Stimulated activated naive CD8-positive, alpha-beta T cell treated with anti-CD3 and anti-CD28 coated beads, Interleukin-15, amount 100 ng/mL, for 72 hours (primary cell): ENCODE data around the gene SLAMF7.

Experiments used
- ATAC-seq: fragments of 150-1000 bp; cut with Tn5 transposase; 2 replicates; pipeline ENCODE4 v1.10.0; 2021; ENCODE audit warnings: mild to moderate bottlenecking, moderate library complexity
- DNase-seq, 2 donors: peaks; one replicate each; pipeline ENCODE4 v3.0.0; 2021 to 2022
- H3K27ac Mint-ChIP-seq, 2 donors: one replicate each; pipeline ENCODE4 v1.8.0; 2022; ENCODE audit warnings: mild to moderate bottlenecking in 2 of 2, mixed read lengths in 2 of 2, moderate library complexity in 2 of 2
- H3K27me3 Mint-ChIP-seq: one replicate; pipeline ENCODE4 v1.8.0; 2022; ENCODE audit warnings: mixed read lengths
- H3K4me1 Mint-ChIP-seq: one replicate; pipeline ENCODE4 v1.8.0; 2022; ENCODE audit warnings: mild to moderate bottlenecking, mixed read lengths
- H3K4me3 Mint-ChIP-seq, 2 donors: one replicate each; pipeline ENCODE4 v1.8.0; 2022; ENCODE audit warnings: mild to moderate bottlenecking in 2 of 2, mixed read lengths in 2 of 2, moderate library complexity in 1 of 2
- H3K9me3 Mint-ChIP-seq, 2 donors: one replicate each; pipeline ENCODE4 v1.8.0; 2022; ENCODE audit warnings: mixed read lengths in 2 of 2

The SLAMF7 gene

GRCh38 chr1:160748181-160748877 lies 9.3 kb downstream of the SLAMF7 start:
- ATAC-seq (no peak), DNase-seq (no peak)
- peak overlapping the region; percentile 13 to 55 for H3K4me3 Mint-ChIP-seq
- H3K27ac Mint-ChIP-seq, result peak overlapping the region; percentile 7 to 59
- no peaks in the 10 kb centered on the region for H3K27me3 Mint-ChIP-seq
- H3K4me1 Mint-ChIP-seq, result peaks cover 100% of the 10 kb centered on the region
- H3K9me3 Mint-ChIP-seq, result peaks cover 0 to 8% of the 10 kb centered on the region in 2 donors

DNA sequence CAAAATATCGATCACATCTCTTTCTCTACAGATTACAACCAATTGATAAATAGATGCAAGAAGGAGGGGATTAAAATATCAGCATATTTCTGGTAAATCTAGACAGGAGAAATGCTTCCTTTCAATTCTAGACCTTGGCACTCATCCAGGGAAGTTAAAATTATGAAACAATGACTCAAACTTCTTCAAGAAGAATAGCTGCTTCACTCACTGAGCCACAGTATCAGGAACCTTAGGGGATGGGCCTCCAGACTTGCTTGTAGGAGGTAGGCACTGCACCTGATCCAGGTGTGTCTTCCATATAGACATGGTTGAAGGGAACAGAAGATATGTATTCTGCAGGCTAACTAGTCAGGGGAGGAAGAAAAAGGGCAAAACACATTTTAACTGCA lies 9.8 kb downstream of the SLAMF7 start:
- DNase-seq (no peak), ATAC-seq (no peak)
- no peaks in the 10 kb centered on the region for H3K27me3 Mint-ChIP-seq
- H3K27ac Mint-ChIP-seq, result peak overlapping the region in 1 of 2 donors; percentile 7
- H3K4me3 Mint-ChIP-seq, result peak overlapping the region; percentile 6 to 55
- H3K9me3 Mint-ChIP-seq, result peaks cover 0 to 8% of the 10 kb centered on the region in 2 donors
- H3K4me1 Mint-ChIP-seq, result peaks cover 100% of the 10 kb centered on the region

DNA sequence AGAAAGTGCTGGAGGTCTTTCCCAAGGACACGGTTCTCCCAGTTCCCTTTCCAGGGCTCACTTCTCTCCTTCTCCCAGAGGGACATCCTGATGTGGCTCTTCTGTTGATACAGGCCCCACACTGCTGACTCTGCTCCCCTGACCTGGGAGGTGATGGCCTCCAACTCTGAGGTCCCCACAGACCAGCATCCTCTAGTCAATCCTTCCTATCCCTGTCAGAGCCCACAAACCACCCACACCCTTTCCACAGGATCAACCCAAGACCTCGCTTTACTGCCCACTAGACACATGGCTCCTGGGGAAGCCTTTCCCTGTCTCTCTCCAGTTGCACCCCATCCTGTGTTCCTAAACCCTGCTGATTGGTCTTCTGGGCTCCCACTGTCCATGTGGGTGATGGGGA lies 11.6 kb downstream of the SLAMF7 start:
- no peaks in the 10 kb centered on the region for H3K27me3 Mint-ChIP-seq
- ATAC-seq (no peak), DNase-seq (no peak)
- peaks cover 96% of the 10 kb centered on the region for H3K4me1 Mint-ChIP-seq
- H3K27ac Mint-ChIP-seq, result peak overlapping the region; percentile 85 to 91
- H3K9me3 Mint-ChIP-seq, result peaks cover 0 to 8% of the 10 kb centered on the region in 2 donors
- peak overlapping the region; percentile 22 to 59 for H3K4me3 Mint-ChIP-seq

- Mint-ChIP-seq H3K27ac (peak overlapping the region in 1 of 2 donors; percentile 96), H3K4me3 (peak overlapping the region; percentile 21 to 67), H3K4me1 (peaks cover 96% of the 10 kb centered on the region), H3K27me3 (no peaks in the 10 kb centered on the region), H3K9me3 (peaks cover 6 to 18% of the 10 kb centered on the region in 2 donors)
- ATAC-seq (no peak), DNase-seq (no peak)
Measured at GRCh38 chr1:160752406-160752805, 13.4 kb downstream of the SLAMF7 start.

DNA sequence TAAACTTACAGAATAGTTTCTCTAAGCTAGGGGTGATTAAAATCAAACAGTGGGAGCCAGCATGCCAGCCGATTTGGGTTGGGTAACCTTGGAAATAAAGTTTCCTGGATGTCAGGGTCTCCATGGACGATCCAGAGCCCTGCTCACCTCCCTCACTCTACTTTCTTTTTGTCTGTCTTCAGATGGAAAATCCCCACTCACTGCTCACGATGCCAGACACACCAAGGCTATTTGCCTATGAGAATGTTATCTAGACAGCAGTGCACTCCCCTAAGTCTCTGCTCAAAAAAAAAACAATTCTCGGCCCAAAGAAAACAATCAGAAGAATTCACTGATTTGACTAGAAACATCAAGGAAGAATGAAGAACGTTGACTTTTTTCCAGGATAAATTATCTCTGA lies 13.9 kb downstream of the SLAMF7 start:
- ATAC-seq, result no peak
- Mint-ChIP-seq H3K4me3 (peak overlapping the region; percentile 21 to 67), H3K27ac (peak overlapping the region in 1 of 2 donors; percentile 84), H3K27me3 (no peaks in the 10 kb centered on the region), H3K4me1 (peaks cover 96% of the 10 kb centered on the region), H3K9me3 (peaks cover 6 to 18% of the 10 kb centered on the region in 2 donors)
- no peak for DNase-seq

DNA sequence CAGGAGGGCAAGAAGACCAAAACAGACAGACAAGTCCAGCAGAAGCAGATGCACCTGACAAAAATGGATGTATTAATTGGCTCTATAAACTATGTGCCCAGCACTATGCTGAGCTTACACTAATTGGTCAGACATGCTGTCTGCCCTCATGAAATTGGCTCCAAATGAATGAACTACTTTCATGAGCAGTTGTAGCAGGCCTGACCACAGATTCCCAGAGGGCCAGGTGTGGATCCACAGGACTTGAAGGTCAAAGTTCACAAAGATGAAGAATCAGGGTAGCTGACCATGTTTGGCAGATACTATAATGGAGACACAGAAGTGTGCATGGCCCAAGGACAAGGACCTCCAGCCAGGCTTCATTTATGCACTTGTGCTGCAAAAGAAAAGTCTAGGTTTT lies 14.5 kb downstream of the SLAMF7 start:
- H3K9me3 Mint-ChIP-seq, result peaks cover 6 to 18% of the 10 kb centered on the region in 2 donors
- H3K4me1 Mint-ChIP-seq, result peaks cover 93% of the 10 kb centered on the region
- no peak for DNase-seq
- H3K4me3 Mint-ChIP-seq, result no peak overlapping the region
- ATAC-seq, result no peak
- no peaks in the 10 kb centered on the region for H3K27me3 Mint-ChIP-seq
- no peak overlapping the region for H3K27ac Mint-ChIP-seq

DNA sequence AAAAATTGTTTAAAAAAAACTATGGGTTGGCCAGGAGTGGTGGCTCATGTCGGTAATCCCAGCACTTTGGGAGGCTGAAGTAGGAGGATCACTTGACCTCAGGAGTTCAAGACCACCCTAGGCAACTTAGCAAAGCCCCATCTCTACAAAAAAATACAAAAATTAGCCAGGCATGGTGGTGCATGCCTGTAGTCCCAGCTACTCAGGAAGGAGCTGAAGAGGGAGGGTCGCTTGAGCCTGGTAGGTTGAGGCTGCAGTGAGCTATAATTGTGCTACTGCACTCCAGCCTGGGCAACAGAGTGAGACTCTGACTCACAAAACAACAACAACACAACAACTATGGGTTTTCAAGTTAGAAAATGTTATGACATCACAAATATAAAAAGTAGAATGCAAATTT lies 16.4 kb downstream of the SLAMF7 start:
- Mint-ChIP-seq H3K27me3 (no peaks in the 10 kb centered on the region), H3K27ac (peak overlapping the region; percentile 68 to 95), H3K9me3 (peaks cover 6 to 12% of the 10 kb centered on the region in 2 donors), H3K4me1 (peaks cover 80% of the 10 kb centered on the region), H3K4me3 (peak overlapping the region; percentile 64 to 76)
- no peak for ATAC-seq
- no peak for DNase-seq

GRCh38 chr1:160755911-160756848 lies 17.1 kb downstream of the SLAMF7 start:
- DNase-seq (peak in 1 of 2 donors; percentile 64), ATAC-seq (peak; percentile 82)
- H3K9me3 Mint-ChIP-seq, result peaks cover 10 to 15% of the 10 kb centered on the region in 2 donors
- peak overlapping the region; percentile 64 to 76 for H3K4me3 Mint-ChIP-seq
- peak overlapping the region; percentile 74 to 95 for H3K27ac Mint-ChIP-seq
- H3K27me3 Mint-ChIP-seq, result no peaks in the 10 kb centered on the region
- H3K4me1 Mint-ChIP-seq, result peaks cover 77% of the 10 kb centered on the region

- H3K4me3 Mint-ChIP-seq, result peak overlapping the region in 1 of 2 donors; percentile 35
- DNase-seq, result no peak
- peak overlapping the region; percentile 74 to 82 for H3K27ac Mint-ChIP-seq
- H3K9me3 Mint-ChIP-seq, result peaks cover 12 to 21% of the 10 kb centered on the region in 2 donors
- peaks cover 77% of the 10 kb centered on the region for H3K4me1 Mint-ChIP-seq
- peak; percentile 61 for ATAC-seq
- no peaks in the 10 kb centered on the region for H3K27me3 Mint-ChIP-seq
Measured at GRCh38 chr1:160756849-160757201, 17.8 kb downstream of the SLAMF7 start.

- peaks cover 12 to 23% of the 10 kb centered on the region in 2 donors for H3K9me3 Mint-ChIP-seq
- DNase-seq (no peak), ATAC-seq (no peak)
- peak overlapping the region in 1 of 2 donors; percentile 5 for H3K27ac Mint-ChIP-seq
- H3K27me3 Mint-ChIP-seq, result no peaks in the 10 kb centered on the region
- H3K4me3 Mint-ChIP-seq, result no peak overlapping the region
- H3K4me1 Mint-ChIP-seq, result peaks cover 71% of the 10 kb centered on the region
Measured at GRCh38 chr1:160758521-160758920, 19.5 kb downstream of the SLAMF7 start.

- no peaks in the 10 kb centered on the region for H3K27me3 Mint-ChIP-seq
- no peak for ATAC-seq
Measured at GRCh38 chr1:160759740-160760139, 20.7 kb downstream of the SLAMF7 start.

GRCh38 chr1:160761046-160761445 lies 22.0 kb downstream of the SLAMF7 start:
- no peaks in the 10 kb centered on the region for H3K27me3 Mint-ChIP-seq
- no peak for DNase-seq
- no peak overlapping the region for H3K27ac Mint-ChIP-seq
- peaks cover 50% of the 10 kb centered on the region for H3K4me1 Mint-ChIP-seq
- no peak overlapping the region for H3K4me3 Mint-ChIP-seq
- no peak for ATAC-seq
- H3K9me3 Mint-ChIP-seq, result peaks cover 21 to 23% of the 10 kb centered on the region in 2 donors

More at GRCh38 chr1:160759740-160760139, 20.7 kb downstream of the SLAMF7 start:
- peaks cover 59% of the 10 kb centered on the region for H3K4me1 Mint-ChIP-seq
- no peak overlapping the region for H3K4me3 Mint-ChIP-seq
- DNase-seq, result no peak
- H3K27ac Mint-ChIP-seq, result no peak overlapping the region
- H3K9me3 Mint-ChIP-seq, result peaks cover 18 to 23% of the 10 kb centered on the region in 2 donors

DNA sequence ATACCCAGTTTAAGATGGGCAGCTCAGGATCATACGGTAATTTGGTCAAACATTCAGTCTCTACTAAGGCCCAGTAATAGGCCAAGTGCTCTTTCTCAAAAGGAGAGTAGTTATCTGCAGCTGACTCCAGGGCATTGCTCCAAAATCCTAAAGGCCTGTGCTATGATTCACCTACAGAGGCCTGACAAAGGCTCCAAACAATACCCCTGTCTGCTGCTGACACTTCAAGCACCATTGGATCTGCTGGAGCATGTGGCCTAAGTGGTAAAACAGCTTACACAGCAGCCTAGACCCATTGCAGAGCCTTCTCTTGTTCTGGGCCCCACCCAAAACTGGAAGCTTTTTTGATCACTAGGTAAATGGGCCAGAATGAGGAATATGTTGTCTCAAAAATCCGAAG lies 22.8 kb downstream of the SLAMF7 start:
- Mint-ChIP-seq H3K4me1 (peaks cover 49% of the 10 kb centered on the region), H3K27ac (no peak overlapping the region), H3K9me3 (peaks cover 18 to 21% of the 10 kb centered on the region in 2 donors), H3K27me3 (no peaks in the 10 kb centered on the region), H3K4me3 (no peak overlapping the region)
- ATAC-seq (no peak), DNase-seq (no peak)

DNA sequence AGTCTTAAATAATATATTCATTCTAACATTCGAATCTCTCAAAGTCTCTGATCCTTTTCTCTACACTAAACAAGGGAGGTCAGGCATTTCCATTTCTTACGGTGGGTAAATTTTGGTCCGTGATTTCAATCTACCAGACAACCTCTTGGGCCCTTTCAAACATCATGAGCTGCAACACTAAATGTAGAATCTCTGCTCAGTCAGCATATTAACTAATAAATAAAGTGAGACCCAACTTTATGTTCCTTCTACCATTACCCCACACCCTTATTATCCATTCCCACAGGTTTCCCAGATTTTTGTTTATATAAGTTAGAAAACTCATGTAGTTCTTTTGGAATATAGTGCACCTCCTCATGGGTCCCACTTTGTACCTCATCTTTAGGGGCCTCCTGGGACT lies 24.9 kb downstream of the SLAMF7 start:
- no peaks in the 10 kb centered on the region for H3K27me3 Mint-ChIP-seq
- no peak overlapping the region for H3K27ac Mint-ChIP-seq
- no peak for DNase-seq
- no peak for ATAC-seq
- no peak overlapping the region for H3K4me3 Mint-ChIP-seq
- H3K9me3 Mint-ChIP-seq, result peaks cover 13 to 19% of the 10 kb centered on the region in 2 donors
- peaks cover 51% of the 10 kb centered on the region for H3K4me1 Mint-ChIP-seq

DNA sequence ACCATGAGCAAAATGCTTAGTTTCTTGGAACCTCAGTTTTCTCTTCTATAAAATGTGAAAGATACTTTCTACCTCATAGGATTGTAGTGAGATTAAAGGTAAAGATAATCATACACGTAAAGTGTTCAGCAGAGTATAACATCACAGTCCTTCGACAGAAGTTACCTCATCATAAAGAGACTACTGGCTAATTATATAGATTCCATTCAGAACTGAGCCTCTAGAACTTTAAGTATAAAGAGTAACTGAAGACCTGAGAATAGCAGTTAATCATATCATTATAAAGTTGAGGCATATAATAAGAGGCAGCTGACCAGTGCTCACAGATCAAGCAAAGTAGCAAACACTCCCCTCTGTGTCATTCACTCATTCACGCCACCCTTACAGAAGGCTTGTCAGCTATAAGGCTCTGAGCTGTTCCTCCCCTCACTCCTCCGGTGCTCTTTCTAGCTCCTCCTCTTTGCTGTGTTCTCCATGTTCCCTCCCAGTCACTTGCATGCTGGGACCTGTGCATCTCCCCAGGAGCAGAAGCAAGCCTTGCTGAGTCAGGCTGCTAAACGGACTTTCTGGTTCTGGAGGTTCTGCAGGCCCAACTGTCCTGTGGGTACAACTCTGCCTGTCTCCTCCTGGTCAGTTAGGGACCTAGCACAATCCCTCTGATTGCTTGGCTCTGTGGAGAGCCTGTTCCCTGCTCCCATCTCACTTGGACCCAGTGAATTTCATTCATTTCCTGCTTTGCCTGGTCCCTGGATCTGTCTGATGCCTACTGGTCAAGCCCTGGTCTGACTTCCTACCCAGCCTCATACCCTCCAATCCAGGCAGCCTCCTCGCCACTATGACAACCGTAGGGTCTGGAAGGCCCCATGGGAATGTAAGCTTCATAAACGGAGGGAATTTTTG lies 28.6 kb downstream of the SLAMF7 start:
- no peaks in the 10 kb centered on the region for H3K27me3 Mint-ChIP-seq
- H3K4me1 Mint-ChIP-seq, result peaks cover 64% of the 10 kb centered on the region
- DNase-seq (peak; percentile 40 to 64), ATAC-seq (peak; percentile 85)
- peak overlapping the region; percentile 89 to 99 for H3K27ac Mint-ChIP-seq
- H3K9me3 Mint-ChIP-seq, result peaks cover 7 to 21% of the 10 kb centered on the region in 2 donors
- H3K4me3 Mint-ChIP-seq, result peak overlapping the region; percentile 82 to 96
